ENCODE data around the gene SIAH1. TPM values are rescaled to one million over a fixed set of nuclear protein-coding genes. Genes with fewer than 3 reads are reported as not detected.

Gene SIAH1
- total and polyA plus RNA-seq, 2 of the 8 experiments (the other 6 are each of a cell fraction or from before 2014, with no cell fraction given), result 19.5 to 33.9 TPM

DNA sequence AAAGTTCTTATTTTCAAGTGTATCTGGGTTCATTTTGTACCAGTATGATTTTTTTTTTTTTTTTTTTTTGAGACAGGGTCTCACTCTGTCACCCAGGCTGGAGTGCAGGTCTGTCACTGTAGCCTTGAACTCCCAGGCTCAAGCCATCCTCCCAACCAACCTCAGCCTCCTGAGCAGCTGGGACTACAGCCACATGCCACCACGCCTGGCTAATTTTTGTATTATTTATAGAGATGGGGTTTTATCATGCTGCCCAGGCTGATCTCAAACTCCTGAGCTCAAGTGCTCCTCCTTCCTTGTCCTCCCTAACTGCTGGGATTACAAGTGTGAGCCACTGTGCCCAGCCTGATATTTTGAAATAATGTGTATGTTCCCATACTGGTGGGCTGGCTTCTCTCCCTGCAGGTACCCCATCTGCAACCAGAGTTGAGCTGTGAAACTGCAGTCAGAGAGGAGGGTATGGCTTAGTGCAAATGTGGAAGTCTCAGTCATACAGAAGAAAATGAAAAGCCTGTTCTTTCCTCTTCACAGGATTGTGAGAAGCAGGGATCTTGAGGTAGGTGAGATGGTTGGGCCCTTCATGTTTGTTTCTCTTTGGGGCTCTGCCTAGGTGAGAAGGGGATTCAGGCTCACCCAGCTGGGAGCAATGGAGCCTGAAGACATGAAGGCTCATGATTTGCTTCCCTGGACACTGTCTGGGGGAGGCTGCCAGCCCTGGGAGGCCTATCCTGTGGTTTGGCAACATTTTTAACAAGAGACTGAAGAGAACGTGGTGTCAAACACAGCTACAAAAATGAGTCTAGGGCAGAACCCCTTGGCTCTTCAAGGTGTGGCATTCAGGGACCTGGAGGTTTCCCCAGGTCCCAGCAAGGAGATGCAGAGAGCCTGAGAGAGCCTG is 41.3 kb upstream of the SIAH1 start (continued):
- TF ChIP-seq GTF2F1 (IDR thresholded peaks at IDR 0.05; ENCODE audit: borderline replicate concordance, low read depth, low read length), result no peak
- TF ChIP-seq, protein P1, sequence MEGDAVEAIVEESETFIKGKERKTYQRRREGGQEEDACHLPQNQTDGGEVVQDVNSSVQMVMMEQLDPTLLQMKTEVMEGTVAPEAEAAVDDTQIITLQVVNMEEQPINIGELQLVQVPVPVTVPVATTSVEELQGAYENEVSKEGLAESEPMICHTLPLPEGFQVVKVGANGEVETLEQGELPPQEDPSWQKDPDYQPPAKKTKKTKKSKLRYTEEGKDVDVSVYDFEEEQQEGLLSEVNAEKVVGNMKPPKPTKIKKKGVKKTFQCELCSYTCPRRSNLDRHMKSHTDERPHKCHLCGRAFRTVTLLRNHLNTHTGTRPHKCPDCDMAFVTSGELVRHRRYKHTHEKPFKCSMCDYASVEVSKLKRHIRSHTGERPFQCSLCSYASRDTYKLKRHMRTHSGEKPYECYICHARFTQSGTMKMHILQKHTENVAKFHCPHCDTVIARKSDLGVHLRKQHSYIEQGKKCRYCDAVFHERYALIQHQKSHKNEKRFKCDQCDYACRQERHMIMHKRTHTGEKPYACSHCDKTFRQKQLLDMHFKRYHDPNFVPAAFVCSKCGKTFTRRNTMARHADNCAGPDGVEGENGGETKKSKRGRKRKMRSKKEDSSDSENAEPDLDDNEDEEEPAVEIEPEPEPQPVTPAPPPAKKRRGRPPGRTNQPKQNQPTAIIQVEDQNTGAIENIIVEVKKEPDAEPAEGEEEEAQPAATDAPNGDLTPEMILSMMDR (IDR thresholded peaks at IDR 0.05; ENCODE audit: control extremely low read depth in 1 of 3, insufficient read depth in 1 of 3, low read depth in 1 of 3, low read length in 3 of 3), result no peak
- no peak for TF ChIP-seq BACH1 (IDR thresholded peaks at IDR 0.05; ENCODE audit: low read length)
- no peak for TF ChIP-seq RXRA (IDR thresholded peaks at IDR 0.05; ENCODE audit: insufficient read depth, low read depth, low read length)

Data from H1 (cell line).